ENCODE measurements around the gene COL13A1.

COL13A1 gene

GRCh38 chr10:69757553-69758309, 44.0 kb upstream of the COL13A1 start:
- no peaks in the 10 kb centered on the region for H3K9me3 ChIP-seq (ENCODE audit: severe bottlenecking)
- ATAC-seq (ENCODE audit: low read depth) (no peak), DNase-seq (ENCODE audit: low spot score) (no peak)
- H3K36me3 ChIP-seq (ENCODE audit: low read depth), result no peaks in the 10 kb centered on the region
- no peaks in the 10 kb centered on the region for H3K27me3 ChIP-seq (ENCODE audit: insufficient read depth, poor library complexity, severe bottlenecking)
- TF ChIP-seq CTCF (IDR thresholded peaks at IDR 0.05; ENCODE audit: poor library complexity, severe bottlenecking), result no peak
- H3K27ac ChIP-seq (ENCODE audit: poor library complexity, severe bottlenecking), result no peak overlapping the region
- H3K4me3 ChIP-seq (ENCODE audit: severe bottlenecking), result no peak overlapping the region
- no peaks in the 10 kb centered on the region for H3K4me1 ChIP-seq (ENCODE audit: insufficient read depth, poor library complexity, severe bottlenecking)

GRCh38 chr10:69758310-69758728, 43.4 kb upstream of the COL13A1 start:
- no peaks in the 10 kb centered on the region for H3K27me3 ChIP-seq (ENCODE audit: insufficient read depth, poor library complexity, severe bottlenecking)
- H3K4me1 ChIP-seq (ENCODE audit: insufficient read depth, poor library complexity, severe bottlenecking), result no peaks in the 10 kb centered on the region
- no peak overlapping the region for H3K4me3 ChIP-seq (ENCODE audit: severe bottlenecking)
- no peak for TF ChIP-seq CTCF (IDR thresholded peaks at IDR 0.05; ENCODE audit: poor library complexity, severe bottlenecking)
- no peak overlapping the region for H3K27ac ChIP-seq (ENCODE audit: poor library complexity, severe bottlenecking)
- H3K9me3 ChIP-seq (ENCODE audit: severe bottlenecking), result no peaks in the 10 kb centered on the region
- ATAC-seq (ENCODE audit: low read depth), result no peak
- no peaks in the 10 kb centered on the region for H3K36me3 ChIP-seq (ENCODE audit: low read depth)
- DNase-seq (ENCODE audit: low spot score), result no peak

- H3K27me3 ChIP-seq (ENCODE audit: insufficient read depth, poor library complexity, severe bottlenecking), result no peaks in the 10 kb centered on the region
- no peak for ATAC-seq (ENCODE audit: low read depth)
- no peaks in the 10 kb centered on the region for H3K4me1 ChIP-seq (ENCODE audit: insufficient read depth, poor library complexity, severe bottlenecking)
- H3K36me3 ChIP-seq (ENCODE audit: low read depth), result no peaks in the 10 kb centered on the region
- TF ChIP-seq CTCF (IDR thresholded peaks at IDR 0.05; ENCODE audit: poor library complexity, severe bottlenecking), result no peak
- DNase-seq (ENCODE audit: low spot score), result no peak
- H3K4me3 ChIP-seq (ENCODE audit: severe bottlenecking), result no peak overlapping the region
- no peak overlapping the region for H3K27ac ChIP-seq (ENCODE audit: poor library complexity, severe bottlenecking)
- no peaks in the 10 kb centered on the region for H3K9me3 ChIP-seq (ENCODE audit: severe bottlenecking)
These were observed 42.1 kb upstream of the COL13A1 start for GRCh38 chr10:69759641-69760040.

GRCh38 chr10:69760072-69760471, 41.6 kb upstream of the COL13A1 start:
- no peak for ATAC-seq (ENCODE audit: low read depth)
- no peak for TF ChIP-seq CTCF (IDR thresholded peaks at IDR 0.05; ENCODE audit: poor library complexity, severe bottlenecking)
- no peaks in the 10 kb centered on the region for H3K4me1 ChIP-seq (ENCODE audit: insufficient read depth, poor library complexity, severe bottlenecking)
- no peak overlapping the region for H3K27ac ChIP-seq (ENCODE audit: poor library complexity, severe bottlenecking)
- no peaks in the 10 kb centered on the region for H3K9me3 ChIP-seq (ENCODE audit: severe bottlenecking)
- H3K4me3 ChIP-seq (ENCODE audit: severe bottlenecking), result no peak overlapping the region
- H3K36me3 ChIP-seq (ENCODE audit: low read depth), result no peaks in the 10 kb centered on the region
- no peaks in the 10 kb centered on the region for H3K27me3 ChIP-seq (ENCODE audit: insufficient read depth, poor library complexity, severe bottlenecking)
- no peak for DNase-seq (ENCODE audit: low spot score)

- Histone ChIP-seq H3K4me3 (ENCODE audit: severe bottlenecking) (no peak overlapping the region), H3K27me3 (ENCODE audit: insufficient read depth, poor library complexity, severe bottlenecking) (no peaks in the 10 kb centered on the region), H3K27ac (ENCODE audit: poor library complexity, severe bottlenecking) (no peak overlapping the region), H3K4me1 (ENCODE audit: insufficient read depth, poor library complexity, severe bottlenecking) (no peaks in the 10 kb centered on the region), H3K36me3 (ENCODE audit: low read depth) (no peaks in the 10 kb centered on the region), H3K9me3 (ENCODE audit: severe bottlenecking) (no peaks in the 10 kb centered on the region)
- no peak for TF ChIP-seq CTCF (IDR thresholded peaks at IDR 0.05; ENCODE audit: poor library complexity, severe bottlenecking)
- ATAC-seq (ENCODE audit: low read depth) (no peak), DNase-seq (ENCODE audit: low spot score) (no peak)
These were observed 40.4 kb upstream of the COL13A1 start for GRCh38 chr10:69761320-69761719.
